ENCODE results near the gene GALNT14.
"Not testable (repeated sequence)": the region's sequence is repeated elsewhere in the genome, so short reads cannot be mapped to it uniquely, and the experiment has no call there.

GALNT14 gene, protein sequence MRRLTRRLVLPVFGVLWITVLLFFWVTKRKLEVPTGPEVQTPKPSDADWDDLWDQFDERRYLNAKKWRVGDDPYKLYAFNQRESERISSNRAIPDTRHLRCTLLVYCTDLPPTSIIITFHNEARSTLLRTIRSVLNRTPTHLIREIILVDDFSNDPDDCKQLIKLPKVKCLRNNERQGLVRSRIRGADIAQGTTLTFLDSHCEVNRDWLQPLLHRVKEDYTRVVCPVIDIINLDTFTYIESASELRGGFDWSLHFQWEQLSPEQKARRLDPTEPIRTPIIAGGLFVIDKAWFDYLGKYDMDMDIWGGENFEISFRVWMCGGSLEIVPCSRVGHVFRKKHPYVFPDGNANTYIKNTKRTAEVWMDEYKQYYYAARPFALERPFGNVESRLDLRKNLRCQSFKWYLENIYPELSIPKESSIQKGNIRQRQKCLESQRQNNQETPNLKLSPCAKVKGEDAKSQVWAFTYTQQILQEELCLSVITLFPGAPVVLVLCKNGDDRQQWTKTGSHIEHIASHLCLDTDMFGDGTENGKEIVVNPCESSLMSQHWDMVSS

DNA sequence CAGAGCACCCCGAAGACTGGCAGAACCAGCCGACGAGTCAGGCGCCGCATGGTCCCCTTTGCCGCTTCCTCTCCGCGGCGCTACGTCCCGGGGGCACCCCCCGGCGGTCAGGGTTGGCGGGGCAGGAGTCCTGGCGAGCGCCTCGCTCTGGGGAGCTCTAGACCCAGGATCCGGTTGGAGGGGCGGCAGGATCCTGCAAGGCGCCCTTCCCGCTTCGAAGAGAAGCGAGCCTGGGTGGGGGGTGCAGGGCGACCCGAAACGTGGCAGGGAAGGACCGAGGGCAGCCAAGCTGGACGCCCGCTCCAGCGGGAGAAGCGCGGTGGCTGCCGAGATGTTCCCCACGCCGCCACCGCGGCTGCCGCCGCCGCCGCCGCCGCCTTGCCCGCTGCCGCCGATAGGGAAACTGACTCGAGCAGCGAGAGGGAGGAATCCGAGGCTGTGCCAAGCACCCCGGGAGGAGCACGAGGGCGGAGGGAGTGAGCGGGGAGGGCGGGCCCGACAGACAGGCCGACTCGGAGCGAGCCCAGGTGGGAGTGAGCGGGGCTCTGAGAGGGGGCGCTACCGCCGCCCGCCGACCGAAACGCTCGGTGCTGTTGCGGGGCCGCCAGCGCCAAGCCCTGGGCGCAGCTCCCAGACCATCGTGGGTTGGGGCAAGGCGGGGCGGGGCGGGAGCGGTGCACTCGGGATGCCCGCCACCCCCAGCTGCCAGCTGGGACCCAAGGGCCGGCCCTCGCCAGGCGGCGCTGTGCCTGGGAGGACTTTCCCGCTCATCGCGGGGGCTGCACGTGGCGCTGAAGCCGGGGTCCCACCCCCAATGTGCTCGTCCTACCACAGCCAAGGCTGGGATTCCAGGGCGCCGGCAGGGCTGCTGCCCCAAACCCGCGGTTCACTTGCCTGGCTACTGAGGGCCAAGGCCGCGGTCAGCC lies at the start of gene GALNT14:
Gene GALNT14, minus strand, starts transcription at position 404 of the 926 bp plus-strand sequence. Its CDS starts 354 bp downstream, at position 50.
- ATAC-seq = peak; percentile 83
- TF ChIP-seq TOX (CRISPR knock-in tag; IDR thresholded peaks at IDR 0.05; ENCODE audit: borderline replicate concordance) (no peak), ESRRG (CRISPR knock-in tag; IDR thresholded peaks at IDR 0.05) (no peak), OSR1 (CRISPR knock-in tag; IDR thresholded peaks at IDR 0.05) (no peak)
- TF ChIP-seq, protein P1, sequence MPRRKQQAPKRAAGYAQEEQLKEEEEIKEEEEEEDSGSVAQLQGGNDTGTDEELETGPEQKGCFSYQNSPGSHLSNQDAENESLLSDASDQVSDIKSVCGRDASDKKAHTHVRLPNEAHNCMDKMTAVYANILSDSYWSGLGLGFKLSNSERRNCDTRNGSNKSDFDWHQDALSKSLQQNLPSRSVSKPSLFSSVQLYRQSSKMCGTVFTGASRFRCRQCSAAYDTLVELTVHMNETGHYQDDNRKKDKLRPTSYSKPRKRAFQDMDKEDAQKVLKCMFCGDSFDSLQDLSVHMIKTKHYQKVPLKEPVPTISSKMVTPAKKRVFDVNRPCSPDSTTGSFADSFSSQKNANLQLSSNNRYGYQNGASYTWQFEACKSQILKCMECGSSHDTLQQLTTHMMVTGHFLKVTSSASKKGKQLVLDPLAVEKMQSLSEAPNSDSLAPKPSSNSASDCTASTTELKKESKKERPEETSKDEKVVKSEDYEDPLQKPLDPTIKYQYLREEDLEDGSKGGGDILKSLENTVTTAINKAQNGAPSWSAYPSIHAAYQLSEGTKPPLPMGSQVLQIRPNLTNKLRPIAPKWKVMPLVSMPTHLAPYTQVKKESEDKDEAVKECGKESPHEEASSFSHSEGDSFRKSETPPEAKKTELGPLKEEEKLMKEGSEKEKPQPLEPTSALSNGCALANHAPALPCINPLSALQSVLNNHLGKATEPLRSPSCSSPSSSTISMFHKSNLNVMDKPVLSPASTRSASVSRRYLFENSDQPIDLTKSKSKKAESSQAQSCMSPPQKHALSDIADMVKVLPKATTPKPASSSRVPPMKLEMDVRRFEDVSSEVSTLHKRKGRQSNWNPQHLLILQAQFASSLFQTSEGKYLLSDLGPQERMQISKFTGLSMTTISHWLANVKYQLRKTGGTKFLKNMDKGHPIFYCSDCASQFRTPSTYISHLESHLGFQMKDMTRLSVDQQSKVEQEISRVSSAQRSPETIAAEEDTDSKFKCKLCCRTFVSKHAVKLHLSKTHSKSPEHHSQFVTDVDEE (CRISPR knock-in tag; IDR thresholded peaks at IDR 0.05) = no peak

DNA sequence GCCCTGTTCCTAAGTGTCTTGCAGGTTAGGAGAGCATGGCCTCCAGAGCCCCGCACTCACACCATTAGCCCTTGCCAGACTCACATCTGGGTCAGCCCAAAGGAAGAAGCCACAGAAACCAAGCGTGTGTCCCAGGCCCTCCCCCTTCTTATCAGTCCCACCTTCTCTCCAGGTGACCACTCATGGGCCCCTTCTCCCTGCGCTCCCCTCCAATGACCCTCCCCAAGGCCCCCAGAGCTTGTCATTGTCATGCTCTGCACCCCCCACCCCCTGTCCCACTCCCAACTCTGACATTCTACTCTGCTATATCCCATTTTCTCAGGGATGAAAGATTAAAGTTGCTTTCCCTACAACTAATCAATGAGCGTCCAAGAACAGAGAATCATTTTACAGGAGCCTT lies 48.9 kb upstream of the GALNT14 start:
- ATAC-seq = no peak
- TF ChIP-seq ARNTL (CRISPR knock-in tag; IDR thresholded peaks at IDR 0.05; ENCODE audit: borderline replicate concordance, low read depth) (no peak), ZNF70 (CRISPR knock-in tag; IDR thresholded peaks at IDR 0.05) (no peak), GLIS3 (CRISPR knock-in tag; IDR thresholded peaks at IDR 0.05) (no peak), BACH2 (CRISPR knock-in tag; IDR thresholded peaks at IDR 0.05; ENCODE audit: borderline replicate concordance) (no peak), RARB (CRISPR knock-in tag; IDR thresholded peaks at IDR 0.05) (no peak), TOX (CRISPR knock-in tag; IDR thresholded peaks at IDR 0.05; ENCODE audit: borderline replicate concordance) (no peak), ZNF565 (CRISPR knock-in tag; conservative IDR thresholded peaks at IDR 0.05; ENCODE audit: low read depth) (no peak), ZFP30 (CRISPR knock-in tag; IDR thresholded peaks at IDR 0.05) (no peak), TCF4 (CRISPR knock-in tag; IDR thresholded peaks at IDR 0.05; ENCODE audit: borderline replicate concordance) (no peak)
- TF ChIP-seq, protein P1 (CRISPR knock-in tag; IDR thresholded peaks at IDR 0.05) = no peak
- TF ChIP-seq, protein P2, sequence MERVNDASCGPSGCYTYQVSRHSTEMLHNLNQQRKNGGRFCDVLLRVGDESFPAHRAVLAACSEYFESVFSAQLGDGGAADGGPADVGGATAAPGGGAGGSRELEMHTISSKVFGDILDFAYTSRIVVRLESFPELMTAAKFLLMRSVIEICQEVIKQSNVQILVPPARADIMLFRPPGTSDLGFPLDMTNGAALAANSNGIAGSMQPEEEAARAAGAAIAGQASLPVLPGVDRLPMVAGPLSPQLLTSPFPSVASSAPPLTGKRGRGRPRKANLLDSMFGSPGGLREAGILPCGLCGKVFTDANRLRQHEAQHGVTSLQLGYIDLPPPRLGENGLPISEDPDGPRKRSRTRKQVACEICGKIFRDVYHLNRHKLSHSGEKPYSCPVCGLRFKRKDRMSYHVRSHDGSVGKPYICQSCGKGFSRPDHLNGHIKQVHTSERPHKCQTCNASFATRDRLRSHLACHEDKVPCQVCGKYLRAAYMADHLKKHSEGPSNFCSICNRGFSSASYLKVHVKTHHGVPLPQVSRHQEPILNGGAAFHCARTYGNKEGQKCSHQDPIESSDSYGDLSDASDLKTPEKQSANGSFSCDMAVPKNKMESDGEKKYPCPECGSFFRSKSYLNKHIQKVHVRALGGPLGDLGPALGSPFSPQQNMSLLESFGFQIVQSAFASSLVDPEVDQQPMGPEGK (CRISPR knock-in tag; IDR thresholded peaks at IDR 0.05; ENCODE audit: borderline replicate concordance) = no peak

DNA sequence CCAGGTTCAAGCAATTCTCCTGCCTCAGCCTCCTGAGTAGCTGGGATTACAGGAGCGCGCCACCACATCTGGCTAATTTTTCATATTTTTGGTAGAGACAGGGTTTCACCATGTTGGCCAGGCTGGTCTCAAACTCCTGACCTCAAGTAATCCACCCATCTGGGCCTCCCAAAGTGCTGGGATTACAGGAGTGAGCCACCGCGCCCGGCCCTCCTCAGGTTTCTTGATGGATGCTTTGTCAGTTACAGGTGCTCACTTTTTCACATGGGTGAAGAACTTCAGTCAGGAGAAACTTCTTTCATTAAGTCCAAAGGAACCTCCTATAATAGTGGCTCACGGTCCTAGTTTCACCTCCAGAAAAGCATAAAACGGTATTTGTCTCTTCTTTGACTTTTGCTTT lies 45.7 kb upstream of the GALNT14 start:
- not testable (repeated sequence) for ATAC-seq

DNA sequence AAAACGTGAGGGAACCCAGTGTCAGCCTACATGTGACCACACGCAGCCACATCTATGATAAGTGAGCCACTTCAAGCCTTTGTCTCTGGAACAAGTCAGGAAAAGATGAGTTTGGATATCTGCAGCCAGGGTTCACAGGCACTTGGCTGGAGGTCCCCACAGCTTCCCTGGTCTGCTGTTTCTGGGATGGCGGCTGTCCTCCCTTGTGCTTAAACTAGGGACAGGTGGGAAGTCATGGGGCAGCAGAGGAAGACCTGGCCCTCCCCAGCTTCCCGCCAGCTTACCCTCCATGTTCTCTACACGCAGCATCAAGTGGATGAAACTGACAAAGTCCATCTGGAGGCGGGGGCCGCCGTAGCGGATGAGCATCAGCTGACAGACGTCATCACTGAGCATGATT lies 38.5 kb upstream of the GALNT14 start:
- ATAC-seq = no peak
- TF ChIP-seq SNAI2 (CRISPR knock-in tag; IDR thresholded peaks at IDR 0.05) = no peak
- TF ChIP-seq, protein P3, sequence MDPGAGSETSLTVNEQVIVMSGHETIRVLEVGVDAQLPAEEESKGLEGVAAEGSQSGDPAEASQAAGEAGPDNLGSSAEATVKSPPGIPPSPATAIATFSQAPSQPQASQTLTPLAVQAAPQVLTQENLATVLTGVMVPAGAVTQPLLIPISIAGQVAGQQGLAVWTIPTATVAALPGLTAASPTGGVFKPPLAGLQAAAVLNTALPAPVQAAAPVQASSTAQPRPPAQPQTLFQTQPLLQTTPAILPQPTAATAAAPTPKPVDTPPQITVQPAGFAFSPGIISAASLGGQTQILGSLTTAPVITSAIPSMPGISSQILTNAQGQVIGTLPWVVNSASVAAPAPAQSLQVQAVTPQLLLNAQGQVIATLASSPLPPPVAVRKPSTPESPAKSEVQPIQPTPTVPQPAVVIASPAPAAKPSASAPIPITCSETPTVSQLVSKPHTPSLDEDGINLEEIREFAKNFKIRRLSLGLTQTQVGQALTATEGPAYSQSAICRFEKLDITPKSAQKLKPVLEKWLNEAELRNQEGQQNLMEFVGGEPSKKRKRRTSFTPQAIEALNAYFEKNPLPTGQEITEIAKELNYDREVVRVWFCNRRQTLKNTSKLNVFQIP (CRISPR knock-in tag; IDR thresholded peaks at IDR 0.05; ENCODE audit: borderline replicate concordance, low read depth) = no peak
- TF ChIP-seq ZNF70 (CRISPR knock-in tag; IDR thresholded peaks at IDR 0.05) = no peak
